Astrocyte (in vitro differentiated cells and primary cell): ENCODE data around the gene ELK1.

Source experiments
- EZH2 ChIP-seq: IDR thresholded peaks from 2 replicates; pipeline ENCODE4 v1.6.1; 2012; ENCODE audit warnings: mild to moderate bottlenecking, low read length, inconsistent platforms; ENCODE audit not compliant: insufficient read depth
- TF ChIP-seq, protein P1 (sequence below): IDR thresholded peaks from 2 replicates; pipeline ENCODE4 v1.5.1; 2011; ENCODE audit warnings: low read depth, mild to moderate bottlenecking, inconsistent platforms, low read length, moderate library complexity; ENCODE audit not compliant: insufficient read depth

DNA sequence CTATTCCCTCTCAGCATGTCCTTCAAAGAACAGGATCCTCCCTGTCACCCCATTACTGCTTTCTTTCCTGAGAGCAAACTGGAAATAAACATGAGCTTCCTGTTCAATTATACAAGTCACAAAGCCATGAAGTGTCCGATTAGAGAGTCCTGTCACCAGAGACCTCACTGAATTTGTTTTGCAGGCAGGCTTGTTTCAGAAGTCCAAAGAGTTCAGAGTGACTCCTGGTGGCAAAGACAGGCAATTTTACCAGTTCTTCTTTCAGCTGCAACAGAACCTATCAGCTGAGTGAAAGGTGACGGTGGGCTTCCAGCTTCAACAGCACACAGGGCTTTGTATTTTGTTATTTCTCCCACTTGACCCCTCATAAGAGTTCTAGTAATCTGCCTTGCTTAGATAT, 6.4 kb downstream of the ELK1 start:
- TF ChIP-seq, protein P1, sequence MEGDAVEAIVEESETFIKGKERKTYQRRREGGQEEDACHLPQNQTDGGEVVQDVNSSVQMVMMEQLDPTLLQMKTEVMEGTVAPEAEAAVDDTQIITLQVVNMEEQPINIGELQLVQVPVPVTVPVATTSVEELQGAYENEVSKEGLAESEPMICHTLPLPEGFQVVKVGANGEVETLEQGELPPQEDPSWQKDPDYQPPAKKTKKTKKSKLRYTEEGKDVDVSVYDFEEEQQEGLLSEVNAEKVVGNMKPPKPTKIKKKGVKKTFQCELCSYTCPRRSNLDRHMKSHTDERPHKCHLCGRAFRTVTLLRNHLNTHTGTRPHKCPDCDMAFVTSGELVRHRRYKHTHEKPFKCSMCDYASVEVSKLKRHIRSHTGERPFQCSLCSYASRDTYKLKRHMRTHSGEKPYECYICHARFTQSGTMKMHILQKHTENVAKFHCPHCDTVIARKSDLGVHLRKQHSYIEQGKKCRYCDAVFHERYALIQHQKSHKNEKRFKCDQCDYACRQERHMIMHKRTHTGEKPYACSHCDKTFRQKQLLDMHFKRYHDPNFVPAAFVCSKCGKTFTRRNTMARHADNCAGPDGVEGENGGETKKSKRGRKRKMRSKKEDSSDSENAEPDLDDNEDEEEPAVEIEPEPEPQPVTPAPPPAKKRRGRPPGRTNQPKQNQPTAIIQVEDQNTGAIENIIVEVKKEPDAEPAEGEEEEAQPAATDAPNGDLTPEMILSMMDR = peak; percentile 32
- no peak for TF ChIP-seq EZH2
